B cell (primary cell): ENCODE data around the gene ULBP1. TPM values are rescaled to one million over a fixed set of nuclear protein-coding genes. Genes with fewer than 3 reads are reported as not detected.

Experiments
- ATAC-seq: fragments of 200-7000 bp; cut with Tn5 transposase; one replicate; pipeline ENCODE4 v1.10.0; 2021; ENCODE audit warnings: low read depth, mild to moderate bottlenecking, moderate number of reproducible peaks, moderate library complexity
- CTCF ChIA-PET: fragments of 350-600 bp; sonication (Branson Sonifier 250); formaldehyde crosslinking; loops from one replicate; lab custom pipeline; 2021; ENCODE audit warnings: antibody characterized with exemption, inconsistent platforms; lab: Charles Lee
- POLR2A ChIA-PET: fragments of 350-600 bp; sonication (Branson Sonifier 250); formaldehyde crosslinking; loops from one replicate; lab custom pipeline; 2021; ENCODE audit warnings: antibody characterized with exemption; lab: Charles Lee
- DNase-seq: peaks from one replicate; pipeline ENCODE4 v3.0.0; 2013
- H2AFZ ChIP-seq: 2 replicates; pipeline ENCODE4 v1.6.1; 2012; ENCODE audit warnings: mild to moderate bottlenecking, low read depth, low read length; ENCODE audit not compliant: insufficient read depth, poor library complexity, severe bottlenecking
- H3K27ac ChIP-seq, 2 donors: 1 replicate in 1 of 2; 2 replicates in 1 of 2; pipeline ENCODE4 v1.5.1; 2012 to 2013; ENCODE audit warnings: low read length in 2 of 2, mild to moderate bottlenecking in 2 of 2, moderate library complexity in 1 of 2
- H3K27me3 ChIP-seq, 4 experiments: fragments of 200-600 bp in 1 of 4; sonication (generic) in 1 of 4; replicated peaks in 1 of 4; 1 replicate in 2 of 4; 2 replicates in 2 of 4; pipeline versions ENCODE4 v1.6.1 to v1.7.0; 2013 to 2016; ENCODE audit warnings: low read length in 3 of 4, mild to moderate bottlenecking in 2 of 4, mixed read lengths in 1 of 4, moderate library complexity in 1 of 4; ENCODE audit not compliant: insufficient read depth in 4 of 4, control insufficient read depth in 3 of 4; ENCODE audit errors: control extremely low read depth in 1 of 4
- H3K36me3 ChIP-seq, 2 experiments: replicated peaks in 1 of 2; 1 replicate in 1 of 2; 2 replicates in 1 of 2; pipeline versions ENCODE4 v1.6.1 to v1.7.1; 2013; ENCODE audit warnings: low read length in 1 of 2; ENCODE audit not compliant: insufficient read depth in 2 of 2, control insufficient read depth in 1 of 2; ENCODE audit errors: control extremely low read depth in 1 of 2, extremely low read depth in 1 of 2
- H3K4me1 ChIP-seq, 2 donors: fragments of 200-600 bp in 1 of 2; sonication (generic) in 1 of 2; 1 replicate in 1 of 2; 2 replicates in 1 of 2; pipeline versions ENCODE4 v1.5.1 to v1.6.1; 2013 to 2017; ENCODE audit warnings: low read length in 2 of 2; ENCODE audit not compliant: control insufficient read depth in 2 of 2, insufficient read depth in 2 of 2
- H3K4me2 ChIP-seq: replicated peaks from 2 replicates; pipeline ENCODE3; 2012; ENCODE audit warnings: mild to moderate bottlenecking, low read depth, low read length; ENCODE audit not compliant: poor library complexity, severe bottlenecking
- H3K4me3 ChIP-seq, 5 experiments: fragments of 200-600 bp in 1 of 5; sonication (generic) in 1 of 5; 1 replicate in 3 of 5; 2 replicates in 2 of 5; pipeline versions ENCODE4 v1.5.1 to v1.7.0; 2011 to 2016; ENCODE audit warnings: low read length in 4 of 5, mild to moderate bottlenecking in 4 of 5, low read depth in 2 of 5, control low read depth in 1 of 5, moderate library complexity in 1 of 5; ENCODE audit not compliant: insufficient read depth in 1 of 5; ENCODE audit errors: control extremely low read depth in 1 of 5, extremely low read depth in 1 of 5
- H3K79me2 ChIP-seq: fragments of 200-600 bp; sonication (generic); one replicate; pipeline ENCODE4 v1.6.0; 2016; ENCODE audit warnings: low read length; ENCODE audit not compliant: control insufficient read depth, insufficient read depth
- H3K9ac ChIP-seq: fragments of 200-600 bp; sonication (generic); 2 replicates; pipeline ENCODE4 v1.6.1; 2017; ENCODE audit warnings: mild to moderate bottlenecking, low read length, moderate library complexity
- H3K9me3 ChIP-seq, 3 donors: one replicate each; pipeline versions ENCODE4 v1.6.1 to v1.7.1; 2013; ENCODE audit warnings: low read length in 2 of 3; ENCODE audit not compliant: control insufficient read depth in 2 of 3, insufficient read depth in 1 of 3; ENCODE audit errors: control extremely low read depth in 1 of 3
- H4K20me1 ChIP-seq: 2 replicates; pipeline ENCODE4 v1.6.0; 2012; ENCODE audit warnings: mild to moderate bottlenecking, low read length; ENCODE audit not compliant: insufficient read depth, control insufficient read depth, poor library complexity, severe bottlenecking
- H3K27ac Mint-ChIP-seq: one replicate; pipeline ENCODE4 v1.8.0; 2021; ENCODE audit warnings: mixed read lengths
- H3K27me3 Mint-ChIP-seq: one replicate; pipeline ENCODE4 v1.8.0; 2021; ENCODE audit warnings: mixed read lengths
- H3K4me1 Mint-ChIP-seq: one replicate; pipeline ENCODE4 v1.8.0; 2021; ENCODE audit warnings: mixed read lengths
- H3K4me3 Mint-ChIP-seq: one replicate; pipeline ENCODE4 v1.8.0; 2021; ENCODE audit warnings: mixed read lengths
- H3K9me3 Mint-ChIP-seq: one replicate; pipeline ENCODE4 v1.8.0; 2022; ENCODE audit warnings: mixed read lengths; ENCODE audit not compliant: insufficient read depth
- EZH2 ChIP-seq: IDR thresholded peaks from 2 replicates; pipeline ENCODE4 v1.6.1; 2012; ENCODE audit warnings: borderline replicate concordance, low read depth, mild to moderate bottlenecking, moderate library complexity, low read length; ENCODE audit not compliant: insufficient read depth, poor library complexity, severe bottlenecking
- WGBS: methylation state at CpG from one replicate; pipeline ENCODE4 v1.1.5; 2013; ENCODE audit warnings: missing lambda C conversion rate; ENCODE audit not compliant: insufficient coverage; 5-methylcytosine and 5-hydroxymethylcytosine counted together
- intact Hi-C: fragments of 100-400 bp; cut with micrococcal nuclease; formaldehyde crosslinking; loops from one replicate; pipeline ENCODE4 v1.10.0; 2022
- polyA plus RNA-seq: library from polyadenylated mRNA; depleted of rRNA; stranded (reverse); fragments of >200 nt; gene quantifications from 2 replicates; pipeline ENCODE4 v1.2.3, GENCODE V29; 2012
- total RNA-seq, 2 donors: library from RNA; stranded (reverse); fragments of 120-200 nt in 1 of 2; gene quantifications; 1 replicate in 1 of 2; 2 replicates in 1 of 2; pipeline versions ENCODE4 v1.2.3 to v1.2.4, GENCODE V29; 2013 to 2022
- TF ChIP-seq, protein P1 (sequence below): fragments of 200-600 bp; IDR thresholded peaks from one replicate; pipeline ENCODE4 v1.8.0; 2022; ENCODE audit warnings: antibody characterized with exemption, mild to moderate bottlenecking

ULBP1 gene
- total and polyA plus RNA-seq, 2 donors (not counting 1 experiment from before 2014, with no cell fraction given) = 0.04 to 0.12 TPM

DNA sequence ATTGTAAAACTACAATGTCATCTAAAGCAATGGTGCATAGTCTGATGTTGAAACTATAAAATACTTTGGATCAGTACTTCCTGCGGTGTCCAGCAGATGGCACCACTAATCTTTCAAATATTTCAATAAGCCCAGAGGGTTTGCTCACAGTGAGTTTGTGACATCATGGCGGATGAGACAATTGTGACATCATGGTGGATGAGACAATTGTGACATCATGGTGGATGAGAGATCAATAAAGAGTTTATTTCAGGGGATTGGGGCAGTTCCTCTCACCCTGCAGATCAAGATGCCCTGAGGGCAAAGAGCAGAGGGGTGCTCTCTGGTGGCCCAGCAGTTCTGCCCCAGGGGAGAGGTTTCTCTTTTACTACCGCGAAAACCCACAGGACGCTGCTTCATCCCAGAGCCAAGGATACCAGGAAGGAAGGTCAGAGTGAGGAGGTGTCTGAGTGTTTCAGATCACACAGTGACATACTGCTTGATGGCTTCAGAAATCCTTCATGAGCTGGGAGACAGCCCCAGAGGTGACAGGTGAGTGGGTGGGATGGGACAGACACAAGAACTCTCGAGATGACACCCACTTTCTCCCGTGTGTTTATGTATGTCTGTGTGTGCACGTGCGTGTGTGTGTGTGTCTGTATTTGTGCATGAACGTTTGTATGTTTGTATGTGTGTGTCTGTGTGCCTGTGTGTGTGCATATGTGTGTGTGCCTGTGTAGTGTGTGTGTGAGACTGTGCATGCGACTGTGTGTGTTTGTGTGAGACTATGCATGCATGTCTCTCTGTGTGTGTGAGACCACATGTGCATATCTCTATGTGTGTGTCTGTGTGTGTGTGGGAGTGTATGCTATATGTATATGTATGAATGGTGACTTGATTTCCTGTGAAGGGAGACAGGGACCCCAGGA lies 29.2 kb upstream of the ULBP1 start:
- TF ChIP-seq, protein P1, sequence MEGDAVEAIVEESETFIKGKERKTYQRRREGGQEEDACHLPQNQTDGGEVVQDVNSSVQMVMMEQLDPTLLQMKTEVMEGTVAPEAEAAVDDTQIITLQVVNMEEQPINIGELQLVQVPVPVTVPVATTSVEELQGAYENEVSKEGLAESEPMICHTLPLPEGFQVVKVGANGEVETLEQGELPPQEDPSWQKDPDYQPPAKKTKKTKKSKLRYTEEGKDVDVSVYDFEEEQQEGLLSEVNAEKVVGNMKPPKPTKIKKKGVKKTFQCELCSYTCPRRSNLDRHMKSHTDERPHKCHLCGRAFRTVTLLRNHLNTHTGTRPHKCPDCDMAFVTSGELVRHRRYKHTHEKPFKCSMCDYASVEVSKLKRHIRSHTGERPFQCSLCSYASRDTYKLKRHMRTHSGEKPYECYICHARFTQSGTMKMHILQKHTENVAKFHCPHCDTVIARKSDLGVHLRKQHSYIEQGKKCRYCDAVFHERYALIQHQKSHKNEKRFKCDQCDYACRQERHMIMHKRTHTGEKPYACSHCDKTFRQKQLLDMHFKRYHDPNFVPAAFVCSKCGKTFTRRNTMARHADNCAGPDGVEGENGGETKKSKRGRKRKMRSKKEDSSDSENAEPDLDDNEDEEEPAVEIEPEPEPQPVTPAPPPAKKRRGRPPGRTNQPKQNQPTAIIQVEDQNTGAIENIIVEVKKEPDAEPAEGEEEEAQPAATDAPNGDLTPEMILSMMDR = peak; percentile 84
- TF ChIP-seq EZH2 = no peak
- H3K9ac ChIP-seq = no peak overlapping the region
- no peaks in the 10 kb centered on the region for H3K79me2 ChIP-seq
- ChIA-PET CTCF (interaction anchor here (0.7 to 2.8 kb wide), 6 partner anchors 15 to 125 kb away, joined by 3 to 49 read pairs (median 3); no protein-coding TSS in a partner anchor), POLR2A (no interaction called here)
- H3K36me3 ChIP-seq = no peaks in the 10 kb centered on the region
- 42% methylated on average over 9 of the region's 11 CpGs for WGBS
- no peak overlapping the region for H3K4me2 ChIP-seq
- H4K20me1 ChIP-seq = no peaks in the 10 kb centered on the region
- peak; percentile 44 for ATAC-seq
- H3K9me3 ChIP-seq = peaks cover 0 to 13% (median 0%) of the 10 kb centered on the region in 3 donors
- H3K4me3 ChIP-seq = no peak overlapping the region
- peaks cover 19% of the 10 kb centered on the region for H3K4me1 Mint-ChIP-seq
- H3K9me3 Mint-ChIP-seq = no peaks in the 10 kb centered on the region
- no peak overlapping the region for H3K27ac Mint-ChIP-seq
- intact Hi-C loops = loop anchor here (1.0 to 5.0 kb wide), 3 partner anchors 82 to 403 kb away; no protein-coding TSS in a partner anchor
- no peak overlapping the region for H3K27ac ChIP-seq
- H2AFZ ChIP-seq = no peak overlapping the region
- peaks cover 2 to 72% (median 64%) of the 10 kb centered on the region in 4 experiments for H3K27me3 ChIP-seq
- peak; percentile 86 for DNase-seq
- H3K4me1 ChIP-seq = peaks cover 16 to 24% of the 10 kb centered on the region in 2 donors
- peaks cover 80% of the 10 kb centered on the region for H3K27me3 Mint-ChIP-seq
- no peak overlapping the region for H3K4me3 Mint-ChIP-seq

DNA sequence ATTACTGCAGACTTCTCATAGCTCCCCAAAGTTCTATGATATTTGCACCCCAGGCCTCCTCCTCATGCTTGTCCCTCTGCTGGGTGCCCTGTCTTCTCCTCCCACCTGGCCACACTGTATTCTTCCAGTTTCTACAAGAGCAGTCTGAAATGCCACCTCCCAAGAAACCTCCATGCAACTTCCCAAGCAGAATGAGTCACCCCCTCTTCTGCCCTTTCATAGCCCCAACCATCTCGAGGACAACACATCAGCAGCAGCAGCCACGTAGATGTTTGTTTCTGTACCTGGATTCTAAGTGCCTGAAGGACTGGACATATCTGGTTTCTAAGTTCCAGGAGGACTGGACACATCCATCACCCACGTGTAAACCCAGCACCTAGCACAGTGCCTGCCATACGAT lies 28.5 kb upstream of the ULBP1 start:
- Histone ChIP-seq H3K27ac (no peak overlapping the region), H3K27me3 (peaks cover 2 to 74% (median 65%) of the 10 kb centered on the region in 4 experiments), H3K4me2 (no peak overlapping the region), H4K20me1 (no peaks in the 10 kb centered on the region), H2AFZ (no peak overlapping the region), H3K4me1 (peaks cover 20 to 31% of the 10 kb centered on the region in 2 donors), H3K79me2 (no peaks in the 10 kb centered on the region), H3K9ac (no peak overlapping the region), H3K4me3 (no peak overlapping the region), H3K36me3 (no peaks in the 10 kb centered on the region), H3K9me3 (peaks cover 0 to 18% (median 0%) of the 10 kb centered on the region in 3 donors)
- H3K4me3 Mint-ChIP-seq = no peak overlapping the region
- intact Hi-C loops = loop anchor here (2.0 kb wide), 1 partner anchor 100 kb away; no protein-coding TSS in a partner anchor
- CTCF ChIA-PET = interaction anchor here (0.7 to 2.8 kb wide), 6 partner anchors 14 to 125 kb away, joined by 3 to 49 read pairs (median 3); no protein-coding TSS in a partner anchor
- H3K4me1 Mint-ChIP-seq = peaks cover 25% of the 10 kb centered on the region
- POLR2A ChIA-PET = no interaction called here
- H3K27me3 Mint-ChIP-seq = peaks cover 79% of the 10 kb centered on the region
- no peak overlapping the region for H3K27ac Mint-ChIP-seq
- no peak for TF ChIP-seq EZH2
- TF ChIP-seq, protein P1 = no peak
- no peaks in the 10 kb centered on the region for H3K9me3 Mint-ChIP-seq
- WGBS = 38% methylated on average over 2 of the region's 4 CpGs
- ATAC-seq (no peak), DNase-seq (no peak)
